Measurements from ENCODE around the gene SCD. TPM values are rescaled to one million over a fixed set of nuclear protein-coding genes. Genes with fewer than 3 reads are reported as not detected.

SCD gene
- total RNA-seq, 1 donor from 2014 or later: 159 TPM

GRCh38 chr10:100346351-100346764, 675 bp upstream of the SCD start:
- Mint-ChIP-seq H3K36me3 (peaks cover 7% of the 10 kb centered on the region), H3K4me1 (peaks cover 54% of the 10 kb centered on the region)
- peak; percentile 64 to 79 for DNase-seq (ENCODE audit: low spot score in 2 of 2, unreplicated experiment in 2 of 2)

DNA sequence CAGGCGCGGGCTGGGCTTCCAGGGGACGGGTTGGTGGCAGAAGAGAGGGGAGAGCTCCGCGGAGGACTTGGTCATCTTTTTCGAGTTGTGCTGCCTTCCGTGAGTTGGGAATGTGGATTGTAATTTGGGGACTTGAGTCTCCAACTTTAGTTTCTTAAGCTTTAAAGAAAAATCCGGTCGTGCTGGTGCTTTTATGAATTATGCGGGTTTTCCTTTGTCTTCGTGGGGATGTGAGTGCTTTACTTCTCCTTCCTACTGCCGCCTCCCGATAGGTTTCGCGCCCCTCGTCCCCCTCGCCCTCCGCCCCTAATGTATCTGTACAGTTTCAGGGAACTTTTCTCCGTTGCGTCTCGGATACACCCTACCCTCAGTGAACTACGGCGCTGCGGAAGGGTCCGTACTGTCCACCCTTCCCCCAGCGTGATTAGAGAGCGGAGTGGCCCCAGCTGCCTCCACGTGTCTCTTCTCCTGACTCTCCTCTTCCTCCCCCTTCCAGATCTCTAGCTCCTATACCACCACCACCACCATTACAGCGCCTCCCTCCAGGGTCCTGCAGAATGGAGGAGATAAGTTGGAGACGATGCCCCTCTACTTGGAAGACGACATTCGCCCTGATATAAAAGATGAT, 649 bp downstream of the SCD start:
- no peak for TF ChIP-seq CTCF (IDR thresholded peaks at IDR 0.05; ENCODE audit: unreplicated experiment)
- peak overlapping the region; percentile 85 for H3K27ac Mint-ChIP-seq
- H3K9me3 Mint-ChIP-seq: no peaks in the 10 kb centered on the region
- H3K4me1 Mint-ChIP-seq: peaks cover 59% of the 10 kb centered on the region
- DNase-seq (ENCODE audit: low spot score in 2 of 2, unreplicated experiment in 2 of 2): no peak
- peak overlapping the region; percentile 94 for H3K4me3 Mint-ChIP-seq
- H3K36me3 Mint-ChIP-seq: peaks cover 15% of the 10 kb centered on the region
- H3K27me3 Mint-ChIP-seq (ENCODE audit: low read depth): no peaks in the 10 kb centered on the region

More at GRCh38 chr10:100346351-100346764, 675 bp upstream of the SCD start:
- no peak for TF ChIP-seq CTCF (IDR thresholded peaks at IDR 0.05; ENCODE audit: unreplicated experiment)
- H3K4me3 Mint-ChIP-seq: peak overlapping the region; percentile 94
- no peaks in the 10 kb centered on the region for H3K9me3 Mint-ChIP-seq
- no peaks in the 10 kb centered on the region for H3K27me3 Mint-ChIP-seq (ENCODE audit: low read depth)
- peak overlapping the region; percentile 84 for H3K27ac Mint-ChIP-seq

GRCh38 chr10:100348389-100348927, 1.4 kb downstream of the SCD start:
- Mint-ChIP-seq H3K36me3 (peaks cover 21% of the 10 kb centered on the region), H3K4me1 (peaks cover 59% of the 10 kb centered on the region), H3K4me3 (peak overlapping the region; percentile 94), H3K27me3 (ENCODE audit: low read depth) (no peaks in the 10 kb centered on the region), H3K9me3 (no peaks in the 10 kb centered on the region), H3K27ac (no peak overlapping the region)
- no peak for DNase-seq (ENCODE audit: low spot score in 2 of 2, unreplicated experiment in 2 of 2)
- TF ChIP-seq CTCF (IDR thresholded peaks at IDR 0.05; ENCODE audit: unreplicated experiment): no peak

- H3K27ac Mint-ChIP-seq: no peak overlapping the region
- H3K4me1 Mint-ChIP-seq: peaks cover 59% of the 10 kb centered on the region
- no peaks in the 10 kb centered on the region for H3K27me3 Mint-ChIP-seq (ENCODE audit: low read depth)
- peak overlapping the region; percentile 94 for H3K4me3 Mint-ChIP-seq
- DNase-seq (ENCODE audit: low spot score in 2 of 2, unreplicated experiment in 2 of 2): no peak
- peaks cover 27% of the 10 kb centered on the region for H3K36me3 Mint-ChIP-seq
- H3K9me3 Mint-ChIP-seq: no peaks in the 10 kb centered on the region
- TF ChIP-seq CTCF (IDR thresholded peaks at IDR 0.05; ENCODE audit: unreplicated experiment): no peak
Measured at GRCh38 chr10:100349087-100349486, 2.1 kb downstream of the SCD start.

GRCh38 chr10:100349672-100350071, 2.6 kb downstream of the SCD start:
- Mint-ChIP-seq H3K36me3 (peaks cover 32% of the 10 kb centered on the region), H3K4me3 (peak overlapping the region; percentile 94), H3K9me3 (no peaks in the 10 kb centered on the region), H3K27ac (no peak overlapping the region), H3K4me1 (peaks cover 57% of the 10 kb centered on the region), H3K27me3 (ENCODE audit: low read depth) (no peaks in the 10 kb centered on the region)
- no peak for TF ChIP-seq CTCF (IDR thresholded peaks at IDR 0.05; ENCODE audit: unreplicated experiment)
- DNase-seq (ENCODE audit: low spot score in 2 of 2, unreplicated experiment in 2 of 2): no peak

Measured in mesothelial cell of epicardium (in vitro differentiated cells).